ENCODE results near the gene FAM168A.
A peak's percentile ranks its signal among the peaks of the same experiment; 100 is the strongest.

Gene FAM168A

GRCh38 chr11:73399159-73399590 lies 198.7 kb downstream of the FAM168A start:
- Histone ChIP-seq H3K36me3 (ENCODE audit: insufficient read depth, low read length) (no peaks in the 10 kb centered on the region; the same call in 1 of the 2 replicates), H3K9ac (ENCODE audit: low read depth, low read length) (no peak overlapping the region)

GRCh38 chr11:73398721-73399120 lies 199.2 kb downstream of the FAM168A start:
- Histone ChIP-seq H3K27ac (ENCODE audit: low read depth, low read length) (no peak overlapping the region), H3K27me3 (ENCODE audit: insufficient read depth, low read length) (no peaks in the 10 kb centered on the region), H3K4me1 (ENCODE audit: insufficient read depth, low read length) (peaks cover 6% of the 10 kb centered on the region; the same call in 1 of the 2 replicates), H3K36me3 (ENCODE audit: insufficient read depth, low read length) (no peaks in the 10 kb centered on the region; the same call in 1 of the 2 replicates), H3K4me3 (ENCODE audit: low read length) (no peak overlapping the region), H3K9ac (ENCODE audit: low read depth, low read length) (no peak overlapping the region), H3K9me3 (ENCODE audit: insufficient read depth, low read depth, low read length) (no peaks in the 10 kb centered on the region)
- WGBS, result 93% methylated on average over 2 of the region's 2 CpGs

More at GRCh38 chr11:73399159-73399590, 198.7 kb downstream of the FAM168A start:
- Histone ChIP-seq H3K9me3 (ENCODE audit: insufficient read depth, low read depth, low read length) (no peaks in the 10 kb centered on the region), H3K27me3 (ENCODE audit: insufficient read depth, low read length) (no peaks in the 10 kb centered on the region), H3K4me1 (ENCODE audit: insufficient read depth, low read length) (peaks cover 6% of the 10 kb centered on the region; the same call in 1 of the 2 replicates), H3K4me3 (ENCODE audit: low read length) (no peak overlapping the region), H3K27ac (ENCODE audit: low read depth, low read length) (no peak overlapping the region)
- 75% methylated on average over 6 of the region's 6 CpGs for WGBS

- 88% methylated on average over 5 of the region's 5 CpGs for WGBS
These were observed 199.8 kb downstream of the FAM168A start for GRCh38 chr11:73398132-73398526.

GRCh38 chr11:73397468-73398131 lies 200.3 kb downstream of the FAM168A start:
- no peak overlapping the region for H3K9ac ChIP-seq (ENCODE audit: low read depth, low read length)
- WGBS, result 93% methylated on average over 8 of the region's 8 CpGs
- H3K27me3 ChIP-seq (ENCODE audit: insufficient read depth, low read length), result no peaks in the 10 kb centered on the region
- no peaks in the 10 kb centered on the region; the same call in 1 of the 2 replicates for H3K36me3 ChIP-seq (ENCODE audit: insufficient read depth, low read length)
- no peak overlapping the region for H3K27ac ChIP-seq (ENCODE audit: low read depth, low read length)
- peaks cover 5% of the 10 kb centered on the region; the same call in 1 of the 2 replicates for H3K4me1 ChIP-seq (ENCODE audit: insufficient read depth, low read length)
- H3K4me3 ChIP-seq (ENCODE audit: low read length), result no peak overlapping the region
- no peaks in the 10 kb centered on the region for H3K9me3 ChIP-seq (ENCODE audit: insufficient read depth, low read depth, low read length)

More at GRCh38 chr11:73398132-73398526, 199.8 kb downstream of the FAM168A start:
- Histone ChIP-seq H3K27me3 (ENCODE audit: insufficient read depth, low read length) (no peaks in the 10 kb centered on the region), H3K9ac (ENCODE audit: low read depth, low read length) (no peak overlapping the region), H3K36me3 (ENCODE audit: insufficient read depth, low read length) (no peaks in the 10 kb centered on the region; the same call in 1 of the 2 replicates), H3K4me1 (ENCODE audit: insufficient read depth, low read length) (peaks cover 6% of the 10 kb centered on the region; the same call in 1 of the 2 replicates), H3K27ac (ENCODE audit: low read depth, low read length) (no peak overlapping the region), H3K9me3 (ENCODE audit: insufficient read depth, low read depth, low read length) (no peaks in the 10 kb centered on the region), H3K4me3 (ENCODE audit: low read length) (no peak overlapping the region)

- Histone ChIP-seq H3K36me3 (ENCODE audit: insufficient read depth, low read length) (no peaks in the 10 kb centered on the region; the same call in 1 of the 2 replicates), H3K9ac (ENCODE audit: low read depth, low read length) (no peak overlapping the region), H3K4me3 (ENCODE audit: low read length) (no peak overlapping the region), H3K9me3 (ENCODE audit: insufficient read depth, low read depth, low read length) (no peaks in the 10 kb centered on the region), H3K27me3 (ENCODE audit: insufficient read depth, low read length) (no peaks in the 10 kb centered on the region), H3K27ac (ENCODE audit: low read depth, low read length) (no peak overlapping the region), H3K4me1 (ENCODE audit: insufficient read depth, low read length) (no peaks in the 10 kb centered on the region; the same call in 1 of the 2 replicates)
- WGBS, result 95% methylated on average over 7 of the region's 7 CpGs
These were observed 200.9 kb downstream of the FAM168A start for GRCh38 chr11:73396985-73397384.

GRCh38 chr11:73396251-73396930 lies 201.5 kb downstream of the FAM168A start:
- 89% methylated on average over 6 of the region's 6 CpGs for WGBS
- Histone ChIP-seq H3K27me3 (ENCODE audit: insufficient read depth, low read length) (no peaks in the 10 kb centered on the region), H3K9ac (ENCODE audit: low read depth, low read length) (no peak overlapping the region), H3K36me3 (ENCODE audit: insufficient read depth, low read length) (no peaks in the 10 kb centered on the region; the same call in 1 of the 2 replicates), H3K27ac (ENCODE audit: low read depth, low read length) (no peak overlapping the region), H3K4me1 (ENCODE audit: insufficient read depth, low read length) (no peaks in the 10 kb centered on the region; the same call in 1 of the 2 replicates), H3K9me3 (ENCODE audit: insufficient read depth, low read depth, low read length) (no peaks in the 10 kb centered on the region), H3K4me3 (ENCODE audit: low read length) (no peak overlapping the region)

GRCh38 chr11:73395297-73396208 lies 202.4 kb downstream of the FAM168A start:
- Histone ChIP-seq H3K4me1 (ENCODE audit: insufficient read depth, low read length) (no peaks in the 10 kb centered on the region; the same call in 1 of the 2 replicates), H3K27me3 (ENCODE audit: insufficient read depth, low read length) (no peaks in the 10 kb centered on the region), H3K27ac (ENCODE audit: low read depth, low read length) (no peak overlapping the region), H3K9me3 (ENCODE audit: insufficient read depth, low read depth, low read length) (no peaks in the 10 kb centered on the region), H3K9ac (ENCODE audit: low read depth, low read length) (no peak overlapping the region), H3K36me3 (ENCODE audit: insufficient read depth, low read length) (no peaks in the 10 kb centered on the region; the same call in 1 of the 2 replicates), H3K4me3 (ENCODE audit: low read length) (no peak overlapping the region)
- WGBS, result 88% methylated on average over 22 of the region's 22 CpGs

GRCh38 chr11:73394416-73395296 lies 203.3 kb downstream of the FAM168A start:
- WGBS, result 94% methylated on average over 34 of the region's 34 CpGs
- H3K9ac ChIP-seq (ENCODE audit: low read depth, low read length), result no peak overlapping the region
- H3K27ac ChIP-seq (ENCODE audit: low read depth, low read length), result no peak overlapping the region
- no peaks in the 10 kb centered on the region; the same call in 1 of the 2 replicates for H3K36me3 ChIP-seq (ENCODE audit: insufficient read depth, low read length)
- no peaks in the 10 kb centered on the region for H3K27me3 ChIP-seq (ENCODE audit: insufficient read depth, low read length)
- H3K9me3 ChIP-seq (ENCODE audit: insufficient read depth, low read depth, low read length), result no peaks in the 10 kb centered on the region
- H3K4me1 ChIP-seq (ENCODE audit: insufficient read depth, low read length), result no peaks in the 10 kb centered on the region; the same call in 1 of the 2 replicates
- H3K4me3 ChIP-seq (ENCODE audit: low read length), result no peak overlapping the region

- Histone ChIP-seq H3K9me3 (ENCODE audit: insufficient read depth, low read depth, low read length) (no peaks in the 10 kb centered on the region), H3K4me1 (ENCODE audit: insufficient read depth, low read length) (no peaks in the 10 kb centered on the region), H3K36me3 (ENCODE audit: insufficient read depth, low read length) (no peaks in the 10 kb centered on the region; the same call in 1 of the 2 replicates), H3K9ac (ENCODE audit: low read depth, low read length) (0 out of 2 replicates have a peak overlapping the region, but pooled peaks have one; percentile 6), H3K27me3 (ENCODE audit: insufficient read depth, low read length) (no peaks in the 10 kb centered on the region), H3K4me3 (ENCODE audit: low read length) (no peak overlapping the region), H3K27ac (ENCODE audit: low read depth, low read length) (no peak overlapping the region)
- 72% methylated on average over 16 of the region's 16 CpGs for WGBS
These were observed 204.2 kb downstream of the FAM168A start for GRCh38 chr11:73393479-73394415.
